K562 (cell line): ENCODE measurements around the gene DAPK2. TPM values are rescaled to one million over a fixed set of nuclear protein-coding genes. Genes with fewer than 3 reads are reported as not detected.

ENCODE experiments used
- ASH1L ChIP-seq: fragments of 450-650 bp; IDR thresholded peaks from 2 replicates; pipeline ENCODE4 v1.6.1; 2018; ENCODE audit warnings: borderline replicate concordance, mild to moderate bottlenecking, low read depth; ENCODE audit not compliant: partially characterized antibody
- ATF1 ChIP-seq, 2 experiments: fragments of 450-650 bp in 1 of 2; IDR thresholded peaks; 2 replicates each; pipeline ENCODE4 v1.6.1; 2016; ENCODE audit warnings: missing compliant biosample characterization in 1 of 2, missing genetic modification characterization in 1 of 2
- CBX1 ChIP-seq: sonication (generic); IDR thresholded peaks from 2 replicates; pipeline ENCODE4 v1.6.1; 2016; ENCODE audit warnings: antibody characterized with exemption, low read depth, mild to moderate bottlenecking
- CBX8 ChIP-seq: fragments of 200-600 bp; sonication (generic); IDR thresholded peaks from 2 replicates; pipeline ENCODE4 v1.6.1; 2012; ENCODE audit warnings: borderline replicate concordance, mixed run types, low read depth, mild to moderate bottlenecking, moderate library complexity, mixed read lengths, low read length, control low read depth, inconsistent platforms; ENCODE audit not compliant: poor library complexity, severe bottlenecking; ENCODE audit errors: extremely low read depth
- ESRRA ChIP-seq: fragments of 450-650 bp; IDR thresholded peaks from 2 replicates; pipeline ENCODE4 v1.6.1; 2014; ENCODE audit warnings: low read depth, mild to moderate bottlenecking, moderate library complexity, borderline replicate concordance
- FOXM1 ChIP-seq, 2 experiments: fragments of 450-650 bp in 1 of 2; sonication (generic) in 1 of 2; formaldehyde crosslinking in 1 of 2; IDR thresholded peaks; 2 replicates each; pipeline versions ENCODE4 v1.6.1 to v1.9.0; 2017 to 2022; ENCODE audit warnings: low read depth in 2 of 2, mild to moderate bottlenecking in 2 of 2, missing genetic modification reagents in 1 of 2, moderate library complexity in 1 of 2
- GABPA ChIP-seq: fragments of 200-800 bp; sonication (Bioruptor generic); conservative IDR thresholded peaks from 2 replicates; pipeline ENCODE4 v1.6.1; 2016; ENCODE audit warnings: low read depth, missing genetic modification characterization, missing compliant biosample characterization
- IFI16 ChIP-seq: fragments of 250-450 bp; sonication (Bioruptor Pico); IDR thresholded peaks from 2 replicates; pipeline ENCODE4 v2.1.2; 2022; ENCODE audit warnings: mild to moderate bottlenecking, inconsistent platforms
- NR4A1 ChIP-seq, 2 experiments: fragments of 250-450 bp in 1 of 2; fragments of 450-650 bp in 1 of 2; sonication (Bioruptor Pico) in 1 of 2; IDR thresholded peaks; 2 replicates each; pipeline versions ENCODE4 v1.4.0 to v1.6.1; 2016 to 2020; ENCODE audit warnings: mild to moderate bottlenecking in 2 of 2, missing compliant biosample characterization in 1 of 2, missing genetic modification characterization in 1 of 2, moderate library complexity in 1 of 2
- SPI1 ChIP-seq: IDR thresholded peaks from 2 replicates; pipeline ENCODE4 v1.6.1; 2011; ENCODE audit warnings: low read depth, low read length, control low read depth, borderline replicate concordance
- SREBF1 ChIP-seq: fragments of 150-350 bp; IDR thresholded peaks from 2 replicates; pipeline ENCODE4 v1.6.1; 2014; ENCODE audit warnings: antibody characterized with exemption, low read depth, low read length, borderline replicate concordance
- TAL1 ChIP-seq: fragments of 450-650 bp; IDR thresholded peaks from 2 replicates; pipeline ENCODE4 v1.6.1; 2016; ENCODE audit warnings: mild to moderate bottlenecking
- TARDBP ChIP-seq: fragments of 450-650 bp; IDR thresholded peaks from 2 replicates; pipeline ENCODE4 v1.6.1; 2016
- ZNF197 ChIP-seq: fragments of 200-800 bp; sonication (Bioruptor generic); IDR thresholded peaks from 2 replicates; pipeline ENCODE4 v1.6.1; 2016; ENCODE audit warnings: low read depth, missing genetic modification characterization, missing compliant biosample characterization
- ZNF24 ChIP-seq: fragments of 450-650 bp; IDR thresholded peaks from 2 replicates; pipeline ENCODE4 v1.6.1; 2016
- ZNF311 ChIP-seq: fragments of 250-450 bp; sonication (Bioruptor Pico); IDR thresholded peaks from 2 replicates; pipeline ENCODE4 v1.4.0; 2020; ENCODE audit warnings: mild to moderate bottlenecking, moderate library complexity
- ZNF583 ChIP-seq: fragments of 250-450 bp; sonication (Bioruptor Pico); IDR thresholded peaks from 2 replicates; pipeline ENCODE4 v1.4.0; 2020
- polyA plus RNA-seq, 8 experiments: library from polyadenylated mRNA; depleted of rRNA in 4 of 8; stranded (reverse) in 5 of 8; unstranded in 3 of 8; fragments of >200 nt; fragmentation: Nextera tagmentation in 2 of 8; fragmentation: Illumina TruSeq in 1 of 8; extraction: Ambion mirVana in 2 of 8; extraction: Trizol in 1 of 8; gene quantifications; 2 replicates each; pipeline versions ENCODE4 v1.2.1 to v1.2.3, GENCODE V29; 2011 to 2014; ENCODE audit warnings: inconsistent platforms in 1 of 8, missing spikeins in 1 of 8
- total RNA-seq, 7 experiments: library from RNA; depleted of rRNA in 6 of 7; stranded (reverse); fragments of >200 nt in 6 of 7; fragmentation: Illumina TruSeq in 2 of 7; extraction: Trizol in 2 of 7; gene quantifications; 2 replicates each; pipeline versions ENCODE4 v1.2.1 to v1.2.3, GENCODE V29; 2011 to 2021; ENCODE audit warnings: low replicate concordance in 1 of 7
- TF ChIP-seq, protein P1 (sequence below): IDR thresholded peaks from 2 replicates; pipeline ENCODE4 v1.6.1; 2011; ENCODE audit warnings: borderline replicate concordance, low read depth, mild to moderate bottlenecking, moderate library complexity, low read length; ENCODE audit not compliant: insufficient read depth, poor library complexity, severe bottlenecking
- TF ChIP-seq, protein P2 (sequence below): fragments of 250-450 bp; sonication (Bioruptor Pico); IDR thresholded peaks from 2 replicates; pipeline ENCODE4 v1.5.0; 2021; ENCODE audit warnings: mild to moderate bottlenecking, borderline replicate concordance
- TF ChIP-seq, protein P3 (sequence below): IDR thresholded peaks from 2 replicates; pipeline ENCODE4 v1.6.1; 2014; ENCODE audit warnings: antibody characterized with exemption

Gene DAPK2
- total and polyA plus RNA-seq, 9 of the 15 experiments (the other 6 are each of a cell fraction or from before 2014, with no cell fraction given), result 0.14 to 5.2 (median 2.2) TPM

DNA sequence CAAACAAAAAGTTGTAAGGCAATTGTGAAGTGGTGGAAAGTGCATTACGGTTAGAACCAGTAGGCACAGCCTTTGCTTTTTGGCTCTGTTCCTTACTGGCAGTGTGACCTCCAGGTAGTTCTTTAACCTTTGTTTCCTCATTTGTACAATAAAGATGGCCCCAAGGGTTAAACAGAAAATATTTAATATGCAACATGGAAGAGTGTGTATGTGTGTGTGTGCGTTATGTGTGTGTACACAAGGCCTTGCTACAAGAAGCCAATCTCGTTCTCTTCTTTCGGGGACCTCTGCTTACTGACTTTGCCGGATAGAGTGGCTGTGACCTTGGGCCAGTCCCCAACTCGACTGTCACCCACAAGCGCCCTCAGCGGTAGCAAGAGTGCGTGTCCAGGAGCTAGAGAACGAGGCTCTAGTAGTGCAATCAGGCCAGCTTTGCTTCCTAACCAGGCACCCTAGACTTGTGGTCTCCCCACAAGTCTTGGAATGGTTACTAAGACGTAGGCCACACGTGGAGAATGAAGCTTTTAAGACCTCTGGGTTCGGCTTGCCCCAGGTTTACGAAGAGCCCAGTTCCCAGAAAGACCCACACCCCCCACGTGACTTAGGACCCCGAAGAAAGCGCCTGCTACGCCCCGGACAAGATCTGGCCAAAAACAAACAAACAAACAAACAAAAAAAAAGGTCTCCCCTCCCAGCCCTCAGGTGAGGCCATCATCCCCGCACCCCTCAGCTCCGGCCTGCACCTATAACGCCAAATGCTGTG is 46.8 kb upstream of the DAPK2 start (continued):
- TF ChIP-seq, protein P1, sequence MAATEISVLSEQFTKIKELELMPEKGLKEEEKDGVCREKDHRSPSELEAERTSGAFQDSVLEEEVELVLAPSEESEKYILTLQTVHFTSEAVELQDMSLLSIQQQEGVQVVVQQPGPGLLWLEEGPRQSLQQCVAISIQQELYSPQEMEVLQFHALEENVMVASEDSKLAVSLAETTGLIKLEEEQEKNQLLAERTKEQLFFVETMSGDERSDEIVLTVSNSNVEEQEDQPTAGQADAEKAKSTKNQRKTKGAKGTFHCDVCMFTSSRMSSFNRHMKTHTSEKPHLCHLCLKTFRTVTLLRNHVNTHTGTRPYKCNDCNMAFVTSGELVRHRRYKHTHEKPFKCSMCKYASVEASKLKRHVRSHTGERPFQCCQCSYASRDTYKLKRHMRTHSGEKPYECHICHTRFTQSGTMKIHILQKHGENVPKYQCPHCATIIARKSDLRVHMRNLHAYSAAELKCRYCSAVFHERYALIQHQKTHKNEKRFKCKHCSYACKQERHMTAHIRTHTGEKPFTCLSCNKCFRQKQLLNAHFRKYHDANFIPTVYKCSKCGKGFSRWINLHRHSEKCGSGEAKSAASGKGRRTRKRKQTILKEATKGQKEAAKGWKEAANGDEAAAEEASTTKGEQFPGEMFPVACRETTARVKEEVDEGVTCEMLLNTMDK, result peak; percentile 70
- TF ChIP-seq ASH1L (no peak), FOXM1 (IDR thresholded peaks at IDR 0.05; ENCODE audit: low read depth) (no peak), FOXM1 (CRISPR knock-in tag; IDR thresholded peaks at IDR 0.05; ENCODE audit: low read depth) (no peak), ESRRA (peak; percentile 99), ATF1 (CRISPR knock-in tag; IDR thresholded peaks at IDR 0.05) (no peak), ATF1 (tag; IDR thresholded peaks at IDR 0.05) (no peak), TARDBP (no peak), ZNF24 (no peak), SPI1 (no peak), IFI16 (CRISPR knock-in tag) (no peak), CBX1 (no peak), ZNF197 (CRISPR knock-in tag) (no peak), ZNF311 (CRISPR knock-in tag) (no peak), NR4A1 (CRISPR knock-in tag; IDR thresholded peaks at IDR 0.05) (no peak), NR4A1 (tag; IDR thresholded peaks at IDR 0.05) (no peak), SREBF1 (no peak), ZNF583 (no peak), TAL1 (no peak), CBX8 (no peak), GABPA (tag) (no peak)
- TF ChIP-seq, protein P2, sequence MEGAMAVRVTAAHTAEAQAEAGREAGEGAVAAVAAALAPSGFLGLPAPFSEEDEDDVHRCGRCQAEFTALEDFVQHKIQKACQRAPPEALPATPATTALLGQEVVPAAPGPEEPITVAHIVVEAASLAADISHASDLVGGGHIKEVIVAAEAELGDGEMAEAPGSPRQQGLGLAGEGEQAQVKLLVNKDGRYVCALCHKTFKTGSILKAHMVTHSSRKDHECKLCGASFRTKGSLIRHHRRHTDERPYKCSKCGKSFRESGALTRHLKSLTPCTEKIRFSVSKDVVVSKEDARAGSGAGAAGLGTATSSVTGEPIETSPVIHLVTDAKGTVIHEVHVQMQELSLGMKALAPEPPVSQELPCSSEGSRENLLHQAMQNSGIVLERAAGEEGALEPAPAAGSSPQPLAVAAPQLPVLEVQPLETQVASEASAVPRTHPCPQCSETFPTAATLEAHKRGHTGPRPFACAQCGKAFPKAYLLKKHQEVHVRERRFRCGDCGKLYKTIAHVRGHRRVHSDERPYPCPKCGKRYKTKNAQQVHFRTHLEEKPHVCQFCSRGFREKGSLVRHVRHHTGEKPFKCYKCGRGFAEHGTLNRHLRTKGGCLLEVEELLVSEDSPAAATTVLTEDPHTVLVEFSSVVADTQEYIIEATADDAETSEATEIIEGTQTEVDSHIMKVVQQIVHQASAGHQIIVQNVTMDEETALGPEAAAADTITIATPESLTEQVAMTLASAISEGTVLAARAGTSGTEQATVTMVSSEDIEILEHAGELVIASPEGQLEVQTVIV (CRISPR knock-in tag), result no peak
- TF ChIP-seq, protein P3, sequence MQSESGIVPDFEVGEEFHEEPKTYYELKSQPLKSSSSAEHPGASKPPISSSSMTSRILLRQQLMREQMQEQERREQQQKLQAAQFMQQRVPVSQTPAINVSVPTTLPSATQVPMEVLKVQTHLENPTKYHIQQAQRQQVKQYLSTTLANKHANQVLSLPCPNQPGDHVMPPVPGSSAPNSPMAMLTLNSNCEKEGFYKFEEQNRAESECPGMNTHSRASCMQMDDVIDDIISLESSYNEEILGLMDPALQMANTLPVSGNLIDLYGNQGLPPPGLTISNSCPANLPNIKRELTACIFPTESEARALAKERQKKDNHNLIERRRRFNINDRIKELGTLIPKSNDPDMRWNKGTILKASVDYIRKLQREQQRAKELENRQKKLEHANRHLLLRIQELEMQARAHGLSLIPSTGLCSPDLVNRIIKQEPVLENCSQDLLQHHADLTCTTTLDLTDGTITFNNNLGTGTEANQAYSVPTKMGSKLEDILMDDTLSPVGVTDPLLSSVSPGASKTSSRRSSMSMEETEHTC, result peak; percentile 44; the same call in 1 of the 2 replicates
